Thyroid gland (tissue), 4 donors: ENCODE results near the gene CEP152.

ENCODE experiments used
- CTCF ChIP-seq, 6 experiments: fragments of 200-600 bp in 3 of 6; fragments of 450-650 bp in 3 of 6; sonication (generic) in 3 of 6; IDR thresholded peaks; one replicate each; pipeline ENCODE4 v1.5.1; 2016 to 2019; ENCODE audit warnings: antibody characterized with exemption in 6 of 6, mild to moderate bottlenecking in 2 of 6, inconsistent platforms in 1 of 6, moderate library complexity in 1 of 6
- POLR2A ChIP-seq, 2 donors: fragments of 450-650 bp; IDR thresholded peaks; one replicate each; pipeline ENCODE4 v1.6.1; 2017; ENCODE audit warnings: antibody characterized with exemption in 2 of 2, mild to moderate bottlenecking in 2 of 2, moderate library complexity in 1 of 2

GRCh38 chr15:48748535-48748934 is 62.3 kb downstream of the CEP152 start:
- TF ChIP-seq CTCF (IDR thresholded peaks at IDR 0.05) (no peak), POLR2A (IDR thresholded peaks at IDR 0.05) (no peak)
